CD4-positive, CD25-positive, alpha-beta regulatory T cell (primary cell): ENCODE results near the gene B4GALT6. TPM values are rescaled to one million over a fixed set of nuclear protein-coding genes. Genes with fewer than 3 reads are reported as not detected.

Source experiments
- ATAC-seq, 2 donors: fragments of 150-1000 bp; cut with Tn5 transposase; one replicate each; pipeline ENCODE4 v1.10.0; 2021; ENCODE audit warnings: low read depth in 2 of 2, moderate number of reproducible peaks in 2 of 2, moderate library complexity in 1 of 2
- DNase-seq, 3 donors: peaks; one replicate each; pipeline versions ENCODE4 v3.0.0 to v3.0.0-alpha.2; 2012 to 2022; ENCODE audit warnings: mixed read lengths in 1 of 3
- H3K27ac ChIP-seq: one replicate; pipeline ENCODE4 v1.7.0; 2013; ENCODE audit warnings: mild to moderate bottlenecking, low read length; ENCODE audit not compliant: insufficient read depth, poor library complexity, severe bottlenecking
- H3K27me3 ChIP-seq: one replicate; pipeline ENCODE4 v1.7.0; 2013; ENCODE audit warnings: low read length; ENCODE audit not compliant: control insufficient read depth, insufficient read depth
- H3K36me3 ChIP-seq: one replicate; pipeline ENCODE4 v1.7.0; 2013; ENCODE audit warnings: mild to moderate bottlenecking, low read length, moderate library complexity; ENCODE audit not compliant: control insufficient read depth, insufficient read depth
- H3K4me1 ChIP-seq: 2 replicates; pipeline ENCODE4 v1.7.0; 2013; ENCODE audit warnings: mild to moderate bottlenecking, low read length; ENCODE audit not compliant: insufficient read depth, control insufficient read depth, poor library complexity, severe bottlenecking
- H3K4me3 ChIP-seq: one replicate; pipeline ENCODE4 v1.7.0; 2013; ENCODE audit warnings: low read depth, mild to moderate bottlenecking, low read length, moderate library complexity
- H3K9me3 ChIP-seq, 2 experiments: 1 replicate in 1 of 2; 2 replicates in 1 of 2; pipeline ENCODE4 v1.7.0; 2013; ENCODE audit warnings: low read length in 2 of 2, mild to moderate bottlenecking in 1 of 2, moderate library complexity in 1 of 2; ENCODE audit not compliant: control insufficient read depth in 2 of 2
- H3K27ac Mint-ChIP-seq, 3 donors: one replicate each; pipeline ENCODE4 v1.8.0; 2020 to 2022; ENCODE audit warnings: mild to moderate bottlenecking in 3 of 3, mixed read lengths in 3 of 3, moderate library complexity in 2 of 3
- H3K27me3 Mint-ChIP-seq: one replicate; pipeline ENCODE4 v1.8.0; 2022; ENCODE audit warnings: mild to moderate bottlenecking, mixed read lengths
- H3K36me3 Mint-ChIP-seq: one replicate; pipeline ENCODE4 v1.8.0; 2020; ENCODE audit warnings: mixed read lengths
- H3K4me1 Mint-ChIP-seq, 4 donors: one replicate each; pipeline ENCODE4 v1.8.0; 2020 to 2022; ENCODE audit warnings: mixed read lengths in 4 of 4, mild to moderate bottlenecking in 1 of 4
- H3K4me3 Mint-ChIP-seq, 4 donors: one replicate each; pipeline ENCODE4 v1.8.0; 2020 to 2022; ENCODE audit warnings: mild to moderate bottlenecking in 4 of 4, mixed read lengths in 4 of 4, moderate library complexity in 3 of 4
- H3K9me3 Mint-ChIP-seq, 7 donors: one replicate each; pipeline ENCODE4 v1.8.0; 2020 to 2022; ENCODE audit warnings: mixed read lengths in 7 of 7, mild to moderate bottlenecking in 3 of 7, moderate library complexity in 2 of 7
- polyA plus RNA-seq, 4 donors: library from polyadenylated mRNA; unstranded; fragments of 300-500 nt; fragmentation: Illumina TruSeq; gene quantifications; one replicate each; pipeline ENCODE4 v1.2.3, GENCODE V29; 2021
- total RNA-seq: library from RNA; stranded (reverse); gene quantifications from one replicate; pipeline ENCODE4 v1.2.3, GENCODE V29; 2022

B4GALT6 gene
- total and polyA plus RNA-seq, 5 donors from 2014 or later = 0.47 TPM; not detected in 4

DNA sequence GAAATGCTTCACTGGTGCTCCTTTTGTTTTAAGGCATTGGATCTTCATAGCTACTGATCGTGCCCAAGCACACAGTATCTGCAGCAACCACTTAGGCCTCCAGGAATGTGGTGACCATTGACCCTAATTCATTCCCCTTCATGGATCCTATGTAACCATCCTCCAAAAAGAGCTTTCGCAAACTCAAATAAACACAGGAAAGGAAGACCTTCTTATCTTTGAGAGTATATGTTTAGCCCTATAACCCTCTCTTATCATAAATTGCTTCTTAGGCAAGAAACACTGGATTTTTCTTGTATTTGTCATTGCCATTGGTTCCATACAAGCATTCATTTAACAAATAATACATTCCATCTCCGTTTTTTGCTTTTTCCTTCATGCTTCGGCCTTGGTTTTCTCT, 96.9 kb downstream of the B4GALT6 start:
- Mint-ChIP-seq H3K27ac (no peak overlapping the region), H3K27me3 (no peaks in the 10 kb centered on the region), H3K4me1 (no peaks in the 10 kb centered on the region), H3K4me3 (no peak overlapping the region), H3K9me3 (peaks cover 0 to 1% (median 0%) of the 10 kb centered on the region in 7 donors), H3K36me3 (no peaks in the 10 kb centered on the region)
- Histone ChIP-seq H3K27me3 (no peaks in the 10 kb centered on the region), H3K9me3 (no peaks in the 10 kb centered on the region), H3K4me1 (no peaks in the 10 kb centered on the region), H3K27ac (no peak overlapping the region), H3K36me3 (no peaks in the 10 kb centered on the region), H3K4me3 (no peak overlapping the region)
- ATAC-seq (no peak), DNase-seq (no peak)

DNA sequence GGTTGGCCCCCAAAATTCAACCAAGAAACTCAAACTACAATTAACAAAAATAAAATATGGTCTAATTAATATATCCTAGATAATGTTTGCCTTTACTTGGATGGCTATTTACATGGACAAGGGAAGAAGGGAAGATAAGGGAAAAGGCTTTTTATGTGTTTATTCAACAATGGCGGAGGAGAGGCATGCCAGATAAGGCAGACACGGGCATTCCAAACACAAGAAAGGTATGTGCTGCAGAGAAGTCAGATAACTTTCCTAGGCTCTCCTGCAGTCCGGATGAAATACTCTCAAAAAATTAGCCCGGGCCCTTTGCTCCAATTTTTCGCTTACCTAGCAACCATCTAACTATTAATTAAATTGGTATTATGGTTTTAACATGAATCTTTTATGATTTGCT, 97.8 kb downstream of the B4GALT6 start:
- Histone ChIP-seq H3K4me1 (no peaks in the 10 kb centered on the region), H3K4me3 (no peak overlapping the region), H3K36me3 (no peaks in the 10 kb centered on the region), H3K27ac (no peak overlapping the region), H3K27me3 (no peaks in the 10 kb centered on the region), H3K9me3 (no peaks in the 10 kb centered on the region)
- DNase-seq (no peak), ATAC-seq (no peak)
- Mint-ChIP-seq H3K9me3 (peaks cover 0 to 1% (median 0%) of the 10 kb centered on the region in 7 donors), H3K4me3 (no peak overlapping the region), H3K27ac (no peak overlapping the region), H3K4me1 (no peaks in the 10 kb centered on the region), H3K36me3 (no peaks in the 10 kb centered on the region), H3K27me3 (no peaks in the 10 kb centered on the region)

DNA sequence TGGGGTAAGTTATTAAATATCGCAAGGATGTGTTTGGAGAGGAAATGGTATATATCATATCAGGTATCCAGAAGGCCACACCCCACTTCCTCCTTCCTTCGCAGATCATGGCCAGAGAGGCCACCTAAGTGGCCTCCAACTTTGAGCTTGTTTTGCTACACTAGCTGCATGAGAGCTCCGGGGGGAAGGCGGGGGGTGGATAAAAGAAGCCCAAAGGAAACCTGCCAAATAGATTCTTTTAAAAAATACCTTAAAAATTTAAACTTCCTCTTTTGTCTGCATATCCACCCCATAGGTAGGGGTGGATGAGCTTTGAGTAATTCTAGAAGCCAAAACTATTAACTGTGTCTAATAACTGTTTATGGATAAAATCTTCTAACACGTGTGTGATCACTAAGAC, 98.4 kb downstream of the B4GALT6 start:
- H3K36me3 ChIP-seq = no peaks in the 10 kb centered on the region
- H3K36me3 Mint-ChIP-seq = no peaks in the 10 kb centered on the region
- no peaks in the 10 kb centered on the region for H3K4me1 Mint-ChIP-seq
- no peak overlapping the region for H3K27ac Mint-ChIP-seq
- no peaks in the 10 kb centered on the region for H3K27me3 Mint-ChIP-seq
- ATAC-seq = no peak
- DNase-seq = no peak
- no peaks in the 10 kb centered on the region for H3K4me1 ChIP-seq
- H3K9me3 Mint-ChIP-seq = peaks cover 0 to 1% (median 0%) of the 10 kb centered on the region in 7 donors
- no peaks in the 10 kb centered on the region for H3K27me3 ChIP-seq
- no peak overlapping the region for H3K4me3 Mint-ChIP-seq
- H3K4me3 ChIP-seq = no peak overlapping the region
- no peak overlapping the region for H3K27ac ChIP-seq
- H3K9me3 ChIP-seq = no peaks in the 10 kb centered on the region

DNA sequence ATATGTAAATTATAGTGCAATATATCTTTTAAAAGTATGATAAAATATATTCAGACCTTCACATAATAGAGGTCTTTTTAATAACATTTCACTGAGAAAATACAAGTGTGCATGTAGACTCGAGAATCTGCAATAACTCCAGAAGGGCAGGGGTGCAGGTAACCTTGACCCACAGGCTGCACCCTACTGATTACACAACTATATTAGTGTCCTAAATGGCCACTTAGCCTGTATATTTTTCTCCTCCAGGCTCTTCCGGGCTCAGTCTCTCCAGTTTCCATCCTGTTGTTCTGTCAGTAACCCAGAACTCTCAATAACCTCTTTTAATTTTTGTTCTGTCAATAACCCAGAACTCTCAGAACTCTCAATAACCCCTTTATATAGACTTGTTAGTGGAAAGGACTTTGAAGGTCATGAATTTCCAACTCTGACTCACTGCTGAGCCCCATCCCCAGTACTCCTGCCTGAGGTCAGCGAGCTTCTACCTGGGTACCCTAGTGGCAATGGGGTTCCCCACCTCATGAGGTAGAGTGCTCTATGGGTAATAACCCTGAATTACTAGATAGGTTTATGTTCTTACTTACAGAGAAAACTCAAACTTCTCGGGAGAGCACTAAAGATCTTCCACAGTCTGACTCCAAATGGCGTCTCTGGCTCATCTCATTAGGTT, 101.1 kb downstream of the B4GALT6 start:
- Histone ChIP-seq H3K27me3 (no peaks in the 10 kb centered on the region), H3K9me3 (no peaks in the 10 kb centered on the region), H3K36me3 (no peaks in the 10 kb centered on the region), H3K4me3 (no peak overlapping the region), H3K4me1 (no peaks in the 10 kb centered on the region), H3K27ac (no peak overlapping the region)
- DNase-seq = no peak
- Mint-ChIP-seq H3K4me3 (no peak overlapping the region), H3K27me3 (no peaks in the 10 kb centered on the region), H3K36me3 (no peaks in the 10 kb centered on the region), H3K4me1 (no peaks in the 10 kb centered on the region), H3K27ac (no peak overlapping the region), H3K9me3 (peaks cover 0 to 1% (median 0%) of the 10 kb centered on the region in 7 donors)
- ATAC-seq = no peak

DNA sequence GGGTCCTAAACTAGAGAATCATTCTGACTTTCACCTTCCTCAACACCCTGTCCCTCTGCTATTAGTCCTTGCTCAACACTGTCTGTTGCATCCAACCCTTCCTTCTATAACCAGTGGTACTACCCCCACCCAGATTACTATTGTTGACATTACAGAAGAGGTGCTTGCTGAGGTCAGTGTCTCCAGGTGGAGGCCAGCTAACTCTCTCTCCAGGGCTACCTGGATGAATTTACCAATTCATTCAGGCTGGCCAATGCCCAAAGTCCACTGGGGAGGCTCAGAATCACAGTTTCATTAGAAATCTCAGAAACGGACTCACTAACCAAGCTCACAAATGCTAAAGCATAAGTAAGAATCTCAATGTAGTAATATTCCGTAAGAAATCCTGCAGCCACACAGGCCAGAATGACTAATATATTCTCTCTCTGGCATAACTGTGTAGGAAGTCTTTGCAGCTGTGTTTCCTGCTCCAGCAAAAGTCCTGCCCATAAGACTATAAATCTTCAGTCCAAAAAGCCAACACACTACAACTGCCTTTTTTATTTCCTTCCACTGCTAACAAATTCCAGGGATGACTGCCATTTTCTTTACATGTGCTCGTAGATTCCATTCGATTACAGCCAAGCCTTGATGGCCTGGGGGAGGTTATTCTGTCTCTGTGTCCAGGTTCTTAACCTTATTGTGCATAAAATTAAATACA, 102.7 kb downstream of the B4GALT6 start:
- Mint-ChIP-seq H3K36me3 (no peaks in the 10 kb centered on the region), H3K9me3 (peaks cover 0 to 1% (median 0%) of the 10 kb centered on the region in 7 donors), H3K27ac (no peak overlapping the region), H3K4me1 (no peaks in the 10 kb centered on the region), H3K4me3 (no peak overlapping the region), H3K27me3 (no peaks in the 10 kb centered on the region)
- ATAC-seq (no peak), DNase-seq (no peak)
- Histone ChIP-seq H3K4me3 (no peak overlapping the region), H3K27me3 (no peaks in the 10 kb centered on the region), H3K27ac (no peak overlapping the region), H3K9me3 (no peaks in the 10 kb centered on the region), H3K4me1 (no peaks in the 10 kb centered on the region), H3K36me3 (no peaks in the 10 kb centered on the region)

DNA sequence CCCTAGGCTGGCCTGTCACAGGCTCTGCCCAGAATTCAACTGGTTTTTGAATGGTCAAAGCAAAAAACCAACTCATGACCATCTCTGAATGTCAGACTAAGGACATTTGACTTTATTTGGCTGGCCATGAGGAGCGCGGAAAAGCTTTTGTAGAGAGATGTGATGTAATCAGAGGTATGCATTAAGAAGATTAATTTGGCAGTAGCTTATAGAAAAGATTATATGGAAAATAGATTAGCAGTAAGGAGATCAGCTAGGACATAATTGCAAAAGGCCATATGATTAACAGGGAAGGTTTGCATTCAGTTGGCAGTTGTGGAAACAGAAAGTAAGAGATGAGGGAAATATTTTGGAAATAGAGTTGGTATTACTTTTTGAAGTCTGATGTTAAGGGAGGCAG, 105.0 kb downstream of the B4GALT6 start:
- Mint-ChIP-seq H3K27me3 (no peaks in the 10 kb centered on the region), H3K4me3 (no peak overlapping the region), H3K27ac (no peak overlapping the region), H3K9me3 (peaks cover 0 to under 1% (median 0%) of the 10 kb centered on the region in 7 donors), H3K4me1 (no peaks in the 10 kb centered on the region), H3K36me3 (no peaks in the 10 kb centered on the region)
- no peaks in the 10 kb centered on the region for H3K9me3 ChIP-seq
- H3K4me3 ChIP-seq = no peak overlapping the region
- H3K27ac ChIP-seq = no peak overlapping the region
- H3K27me3 ChIP-seq = no peaks in the 10 kb centered on the region
- ATAC-seq (no peak), DNase-seq (no peak)
- H3K4me1 ChIP-seq = no peaks in the 10 kb centered on the region
- H3K36me3 ChIP-seq = no peaks in the 10 kb centered on the region

DNA sequence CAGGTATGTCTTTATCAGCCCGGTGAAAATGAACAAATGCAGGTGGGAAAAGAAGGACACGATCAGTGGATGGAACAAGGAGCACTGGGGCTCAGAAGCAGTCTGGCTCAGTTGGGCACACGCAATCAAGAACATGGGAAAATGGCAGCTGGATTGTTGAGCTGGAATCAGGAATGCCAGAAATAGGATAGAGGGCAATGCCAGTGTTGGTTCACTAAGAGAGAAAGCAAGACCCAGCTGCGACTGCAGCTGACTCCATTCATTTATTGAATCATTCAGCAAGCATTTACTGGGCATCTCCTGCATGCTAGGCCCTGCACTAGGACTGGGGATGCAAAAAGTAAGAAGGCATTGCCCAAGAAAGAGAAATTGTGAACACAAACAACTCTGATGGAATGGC, 106.3 kb downstream of the B4GALT6 start:
- H3K27ac ChIP-seq = no peak overlapping the region
- no peaks in the 10 kb centered on the region for H3K27me3 ChIP-seq
- no peaks in the 10 kb centered on the region for H3K27me3 Mint-ChIP-seq
- H3K36me3 Mint-ChIP-seq = no peaks in the 10 kb centered on the region
- H3K4me3 ChIP-seq = no peak overlapping the region
- no peaks in the 10 kb centered on the region for H3K4me1 Mint-ChIP-seq
- no peaks in the 10 kb centered on the region for H3K9me3 Mint-ChIP-seq
- ATAC-seq = no peak
- no peak overlapping the region for H3K4me3 Mint-ChIP-seq
- DNase-seq = no peak
- no peak overlapping the region for H3K27ac Mint-ChIP-seq
- H3K36me3 ChIP-seq = no peaks in the 10 kb centered on the region
- no peaks in the 10 kb centered on the region for H3K4me1 ChIP-seq
- no peaks in the 10 kb centered on the region for H3K9me3 ChIP-seq

DNA sequence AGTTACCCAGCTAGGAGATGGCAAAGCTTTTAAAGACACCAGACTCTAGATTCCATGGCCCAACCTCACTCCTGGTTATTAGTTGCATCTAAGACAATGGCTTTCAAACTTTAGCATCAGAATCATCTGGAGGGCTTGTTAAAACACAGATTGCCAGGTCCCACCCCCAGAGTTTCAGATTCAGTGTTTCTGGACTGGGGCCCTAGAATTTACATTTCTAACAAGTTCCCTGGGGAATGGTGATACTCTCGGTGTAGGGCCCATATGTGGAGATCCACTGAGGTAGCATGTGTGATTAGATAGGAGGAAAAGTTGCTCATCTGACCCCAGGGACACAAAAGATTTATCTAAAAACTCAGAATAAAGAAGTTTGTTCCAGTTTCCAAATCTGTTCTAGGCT, 107.2 kb downstream of the B4GALT6 start:
- H3K36me3 Mint-ChIP-seq = no peaks in the 10 kb centered on the region
- no peak overlapping the region for H3K27ac Mint-ChIP-seq
- H3K4me1 Mint-ChIP-seq = no peaks in the 10 kb centered on the region
- H3K27me3 Mint-ChIP-seq = no peaks in the 10 kb centered on the region
- DNase-seq (no peak), ATAC-seq (no peak)
- Histone ChIP-seq H3K9me3 (no peaks in the 10 kb centered on the region), H3K27me3 (no peaks in the 10 kb centered on the region), H3K4me1 (no peaks in the 10 kb centered on the region), H3K27ac (no peak overlapping the region), H3K36me3 (no peaks in the 10 kb centered on the region), H3K4me3 (no peak overlapping the region)
- H3K4me3 Mint-ChIP-seq = no peak overlapping the region
- H3K9me3 Mint-ChIP-seq = no peaks in the 10 kb centered on the region
